ENCODE measurements around the gene CCDC34. TPM values are rescaled to one million over a fixed set of nuclear protein-coding genes. Genes with fewer than 3 reads are reported as not detected.
A peak's percentile ranks its signal among the peaks of the same experiment; 100 is the strongest.

CCDC34 gene
- polyA plus RNA-seq, 1 donor: 29.4 TPM

GRCh38 chr11:27367881-27368280, 4.9 kb upstream of the CCDC34 start:
- no peak overlapping the region for H3K4me3 ChIP-seq (ENCODE audit: low read length)
- peaks cover 16% of the 10 kb centered on the region for H3K4me1 ChIP-seq (ENCODE audit: control insufficient read depth, insufficient read depth, low read length)
- H3K27me3 ChIP-seq (ENCODE audit: control insufficient read depth, insufficient read depth, low read length): no peaks in the 10 kb centered on the region
- peaks cover 24% of the 10 kb centered on the region for H3K36me3 ChIP-seq (ENCODE audit: control insufficient read depth, insufficient read depth, low read length)
- no CpG with 5 or more reads among the region's 10 CpGs for WGBS (ENCODE audit: insufficient coverage, low lambda C conversion rate)
- H3K9me3 ChIP-seq (ENCODE audit: control insufficient read depth, low read depth, low read length): no peaks in the 10 kb centered on the region
- no peak for DNase-seq
- no peak overlapping the region for H3K27ac ChIP-seq (ENCODE audit: low read length)

- Histone ChIP-seq H3K36me3 (ENCODE audit: control insufficient read depth, insufficient read depth, low read length) (peaks cover 11% of the 10 kb centered on the region), H3K4me3 (ENCODE audit: low read length) (peak overlapping the region; percentile 89), H3K4me1 (ENCODE audit: control insufficient read depth, insufficient read depth, low read length) (peaks cover 28% of the 10 kb centered on the region), H3K9me3 (ENCODE audit: control insufficient read depth, low read depth, low read length) (no peaks in the 10 kb centered on the region), H3K27me3 (ENCODE audit: control insufficient read depth, insufficient read depth, low read length) (no peaks in the 10 kb centered on the region), H3K27ac (ENCODE audit: low read length) (peak overlapping the region; percentile 89)
- no peak for DNase-seq
- 72% methylated on average over 3 of the region's 13 CpGs for WGBS (ENCODE audit: insufficient coverage, low lambda C conversion rate)
Observed at GRCh38 chr11:27363576-27364117, 632 bp upstream of the CCDC34 start.

DNA sequence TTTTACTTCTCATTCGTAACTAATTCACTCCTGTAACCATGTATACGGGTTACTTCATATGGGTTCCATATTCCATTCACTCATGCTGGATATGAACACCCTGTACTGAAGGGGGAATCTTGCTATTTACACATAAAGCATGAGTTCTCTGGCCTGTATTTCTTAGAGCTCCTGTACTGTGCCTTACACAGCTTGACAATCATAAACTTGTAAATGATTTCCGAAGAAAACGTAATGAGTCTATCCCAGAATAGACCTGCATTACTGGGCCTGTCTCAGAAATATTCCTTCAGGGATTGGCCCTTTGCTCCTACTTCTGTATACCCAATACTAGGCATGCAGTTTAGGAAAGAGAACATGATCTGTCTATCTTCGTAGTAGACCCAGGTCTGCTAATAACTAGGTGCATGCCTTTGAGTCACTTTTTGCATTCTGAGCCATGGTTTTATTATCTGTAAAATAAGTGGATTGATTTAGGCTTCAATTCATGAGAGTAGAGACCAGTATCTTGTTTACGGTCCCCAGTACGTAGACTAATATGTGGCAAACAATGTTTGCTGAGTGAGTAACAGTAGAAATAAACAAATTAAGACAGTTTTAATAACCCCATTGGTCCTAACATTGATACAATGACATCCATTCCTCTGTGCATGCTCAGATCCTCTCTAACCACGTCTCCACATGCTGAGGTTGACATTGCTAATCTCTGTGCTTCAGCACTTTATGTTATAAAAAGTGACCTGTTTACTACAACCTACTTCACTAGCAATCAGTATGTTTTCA, 1.2 kb downstream of the CCDC34 start:
- H3K4me3 ChIP-seq (ENCODE audit: low read length): peak overlapping the region; percentile 89
- H3K4me1 ChIP-seq (ENCODE audit: control insufficient read depth, insufficient read depth, low read length): peaks cover 31% of the 10 kb centered on the region
- WGBS (ENCODE audit: insufficient coverage, low lambda C conversion rate): 29% methylated on average over 3 of the region's 8 CpGs
- H3K9me3 ChIP-seq (ENCODE audit: control insufficient read depth, low read depth, low read length): no peaks in the 10 kb centered on the region
- no peaks in the 10 kb centered on the region for H3K27me3 ChIP-seq (ENCODE audit: control insufficient read depth, insufficient read depth, low read length)
- peak; percentile 33 to 78 for DNase-seq
- no peaks in the 10 kb centered on the region for H3K36me3 ChIP-seq (ENCODE audit: control insufficient read depth, insufficient read depth, low read length)
- peak overlapping the region; percentile 87 for H3K27ac ChIP-seq (ENCODE audit: low read length)

- Histone ChIP-seq H3K27ac (ENCODE audit: low read length) (peak overlapping the region; percentile 67), H3K27me3 (ENCODE audit: control insufficient read depth, insufficient read depth, low read length) (no peaks in the 10 kb centered on the region), H3K4me3 (ENCODE audit: low read length) (no peak overlapping the region), H3K36me3 (ENCODE audit: control insufficient read depth, insufficient read depth, low read length) (no peaks in the 10 kb centered on the region), H3K9me3 (ENCODE audit: control insufficient read depth, low read depth, low read length) (no peaks in the 10 kb centered on the region), H3K4me1 (ENCODE audit: control insufficient read depth, insufficient read depth, low read length) (peaks cover 30% of the 10 kb centered on the region)
- WGBS (ENCODE audit: insufficient coverage, low lambda C conversion rate): no CpG with 5 or more reads among the region's 1 CpG
- peak; percentile 33 to 60 for DNase-seq
Observed at GRCh38 chr11:27358296-27358695, 4.7 kb downstream of the CCDC34 start.

- peak in 1 of 2 donors; percentile 54 for DNase-seq
- peak overlapping the region; percentile 67 for H3K27ac ChIP-seq (ENCODE audit: low read length)
- H3K27me3 ChIP-seq (ENCODE audit: control insufficient read depth, insufficient read depth, low read length): no peaks in the 10 kb centered on the region
- H3K4me3 ChIP-seq (ENCODE audit: low read length): no peak overlapping the region
- H3K4me1 ChIP-seq (ENCODE audit: control insufficient read depth, insufficient read depth, low read length): peaks cover 29% of the 10 kb centered on the region
- 100% methylated on average over 1 of the region's 4 CpGs for WGBS (ENCODE audit: insufficient coverage, low lambda C conversion rate)
- H3K36me3 ChIP-seq (ENCODE audit: control insufficient read depth, insufficient read depth, low read length): no peaks in the 10 kb centered on the region
- no peaks in the 10 kb centered on the region for H3K9me3 ChIP-seq (ENCODE audit: control insufficient read depth, low read depth, low read length)
Observed at GRCh38 chr11:27357250-27357649, 5.8 kb downstream of the CCDC34 start.

DNA sequence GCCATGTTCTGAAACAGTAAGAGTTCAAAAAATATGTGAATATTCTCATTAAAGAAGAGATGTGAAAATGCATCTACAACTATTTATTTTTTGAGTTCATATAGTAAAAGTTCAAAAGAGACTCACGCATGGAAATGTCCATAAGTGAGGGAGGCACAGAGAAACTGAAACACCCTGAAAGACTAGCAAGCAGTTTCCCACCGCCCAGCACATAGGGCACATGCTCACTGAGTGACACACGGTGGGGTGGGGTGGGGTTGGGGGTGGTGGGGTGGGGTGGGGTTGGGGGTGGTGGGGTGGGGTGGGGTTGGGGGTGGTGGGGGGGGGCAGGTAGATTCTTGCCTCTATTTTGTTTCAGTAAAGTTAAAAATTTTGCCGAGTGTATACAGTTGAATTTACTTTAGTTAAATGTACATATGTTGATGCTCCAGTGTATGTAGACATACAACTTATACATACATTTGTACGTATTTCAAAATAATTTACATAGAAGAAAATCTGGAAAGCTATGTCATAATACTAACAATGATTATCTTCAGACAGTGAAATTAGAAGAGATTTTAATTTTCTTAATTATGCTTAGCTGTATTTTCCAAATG, 6.3 kb downstream of the CCDC34 start:
- Histone ChIP-seq H3K4me3 (ENCODE audit: low read length) (no peak overlapping the region), H3K9me3 (ENCODE audit: control insufficient read depth, low read depth, low read length) (no peaks in the 10 kb centered on the region), H3K4me1 (ENCODE audit: control insufficient read depth, insufficient read depth, low read length) (peaks cover 25% of the 10 kb centered on the region), H3K36me3 (ENCODE audit: control insufficient read depth, insufficient read depth, low read length) (no peaks in the 10 kb centered on the region), H3K27me3 (ENCODE audit: control insufficient read depth, insufficient read depth, low read length) (no peaks in the 10 kb centered on the region), H3K27ac (ENCODE audit: low read length) (peak overlapping the region; percentile 67)
- 93% methylated on average over 2 of the region's 5 CpGs for WGBS (ENCODE audit: insufficient coverage, low lambda C conversion rate)
- DNase-seq: no peak

- H3K36me3 ChIP-seq (ENCODE audit: control insufficient read depth, insufficient read depth, low read length): no peaks in the 10 kb centered on the region
- no peaks in the 10 kb centered on the region for H3K9me3 ChIP-seq (ENCODE audit: control insufficient read depth, low read depth, low read length)
- no peak overlapping the region for H3K27ac ChIP-seq (ENCODE audit: low read length)
- H3K4me3 ChIP-seq (ENCODE audit: low read length): no peak overlapping the region
- H3K4me1 ChIP-seq (ENCODE audit: control insufficient read depth, insufficient read depth, low read length): peaks cover 16% of the 10 kb centered on the region
- H3K27me3 ChIP-seq (ENCODE audit: control insufficient read depth, insufficient read depth, low read length): no peaks in the 10 kb centered on the region
- WGBS (ENCODE audit: insufficient coverage, low lambda C conversion rate): 100% methylated on average over 1 of the region's 3 CpGs
- peak in 1 of 2 donors; percentile 30 for DNase-seq
Observed at GRCh38 chr11:27355575-27356104, 7.4 kb downstream of the CCDC34 start.

- WGBS (ENCODE audit: insufficient coverage, low lambda C conversion rate): no CpG with 5 or more reads among the region's 5 CpGs
- Histone ChIP-seq H3K9me3 (ENCODE audit: control insufficient read depth, low read depth, low read length) (no peaks in the 10 kb centered on the region), H3K4me1 (ENCODE audit: control insufficient read depth, insufficient read depth, low read length) (peaks cover 9% of the 10 kb centered on the region), H3K4me3 (ENCODE audit: low read length) (no peak overlapping the region), H3K27ac (ENCODE audit: low read length) (peak overlapping the region; percentile 22), H3K27me3 (ENCODE audit: control insufficient read depth, insufficient read depth, low read length) (no peaks in the 10 kb centered on the region), H3K36me3 (ENCODE audit: control insufficient read depth, insufficient read depth, low read length) (no peaks in the 10 kb centered on the region)
- peak in 1 of 2 donors; percentile 60 for DNase-seq
Observed at GRCh38 chr11:27354359-27354965, 8.6 kb downstream of the CCDC34 start.

DNA sequence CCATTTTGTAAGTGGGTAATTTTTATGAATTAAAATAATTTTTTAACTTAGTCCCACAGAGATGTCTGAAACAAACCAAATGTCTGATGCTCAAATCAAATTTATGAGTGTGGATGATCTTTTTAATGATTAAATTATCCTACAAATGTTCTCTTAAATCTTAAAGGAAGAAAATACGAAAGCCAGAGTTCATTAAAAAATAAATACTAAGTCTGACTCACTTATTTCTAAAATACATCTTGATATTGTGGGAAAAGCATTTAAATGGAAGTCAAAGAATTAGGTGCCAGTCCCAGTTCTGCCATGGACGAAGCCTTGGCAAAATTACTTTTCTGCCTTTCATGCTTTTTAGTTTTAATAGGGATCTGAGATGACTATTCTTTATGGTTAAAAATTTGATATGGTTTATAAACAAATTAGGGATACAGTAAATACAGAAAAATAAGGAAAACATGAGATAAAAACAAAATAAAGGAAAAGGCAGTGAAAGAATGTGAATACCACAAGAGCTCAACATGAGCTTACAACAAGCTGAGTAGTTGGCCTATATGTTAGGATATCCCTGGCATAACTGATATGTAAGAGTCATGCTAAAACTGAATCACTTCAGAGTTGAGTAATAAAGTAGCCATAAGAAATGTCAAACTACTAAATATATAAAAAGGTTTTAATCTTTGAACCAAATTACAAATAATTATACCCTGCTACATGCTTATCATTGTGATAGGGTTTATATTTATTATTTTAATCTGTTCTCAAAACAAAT, 9.2 kb downstream of the CCDC34 start:
- Histone ChIP-seq H3K27me3 (ENCODE audit: control insufficient read depth, insufficient read depth, low read length) (no peaks in the 10 kb centered on the region), H3K4me1 (ENCODE audit: control insufficient read depth, insufficient read depth, low read length) (peaks cover 9% of the 10 kb centered on the region), H3K27ac (ENCODE audit: low read length) (peak overlapping the region; percentile 22), H3K9me3 (ENCODE audit: control insufficient read depth, low read depth, low read length) (no peaks in the 10 kb centered on the region), H3K4me3 (ENCODE audit: low read length) (no peak overlapping the region), H3K36me3 (ENCODE audit: control insufficient read depth, insufficient read depth, low read length) (no peaks in the 10 kb centered on the region)
- 86% methylated on average over 1 of the region's 2 CpGs for WGBS (ENCODE audit: insufficient coverage, low lambda C conversion rate)
- no peak for DNase-seq

DNA sequence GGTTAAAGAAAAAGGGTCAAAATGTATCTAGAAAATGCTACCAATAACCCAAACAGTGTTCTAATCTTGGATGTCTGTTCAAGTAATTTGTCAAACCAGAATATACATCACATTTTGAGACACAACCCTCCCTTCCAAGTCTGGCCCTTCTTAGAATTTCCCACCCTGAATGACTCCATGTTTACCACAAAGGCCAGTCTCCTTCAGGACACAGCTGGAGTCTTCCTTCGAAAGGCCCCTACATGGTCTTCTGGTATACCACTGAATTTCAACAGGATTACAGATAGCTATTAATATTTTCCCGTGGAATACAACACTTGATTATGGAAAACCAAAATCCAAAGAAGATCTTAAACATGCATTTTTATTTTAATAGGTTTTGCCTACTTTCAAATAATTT, 10.2 kb downstream of the CCDC34 start:
- WGBS (ENCODE audit: insufficient coverage, low lambda C conversion rate): 100% methylated on average over 1 of the region's 2 CpGs
- Histone ChIP-seq H3K9me3 (ENCODE audit: control insufficient read depth, low read depth, low read length) (no peaks in the 10 kb centered on the region), H3K4me3 (ENCODE audit: low read length) (no peak overlapping the region), H3K4me1 (ENCODE audit: control insufficient read depth, insufficient read depth, low read length) (peaks cover 6% of the 10 kb centered on the region), H3K27ac (ENCODE audit: low read length) (no peak overlapping the region), H3K36me3 (ENCODE audit: control insufficient read depth, insufficient read depth, low read length) (no peaks in the 10 kb centered on the region), H3K27me3 (ENCODE audit: control insufficient read depth, insufficient read depth, low read length) (no peaks in the 10 kb centered on the region)
- no peak for DNase-seq

Measured in large intestine (tissue), 3 donors.